ENCODE data around the gene SPEF1.

The SPEF1 gene

GRCh38 chr20:3749087-3749688 is 32.1 kb downstream of the SPEF1 start:
- Histone ChIP-seq H3K27me3 (ENCODE audit: control insufficient read depth, insufficient read depth, low read length) (peaks cover 54% of the 10 kb centered on the region), H3K36me3 (ENCODE audit: control insufficient read depth, insufficient read depth, low read length) (peaks cover 1% of the 10 kb centered on the region), H3K9me3 (ENCODE audit: control insufficient read depth, insufficient read depth, low read length) (no peaks in the 10 kb centered on the region), H3K4me3 (ENCODE audit: low read depth, low read length) (peak overlapping the region; percentile 39), H3K4me1 (ENCODE audit: control insufficient read depth, insufficient read depth, low read length) (peaks cover 5% of the 10 kb centered on the region), H3K9ac (ENCODE audit: low read depth, low read length) (no peak overlapping the region)

DNA sequence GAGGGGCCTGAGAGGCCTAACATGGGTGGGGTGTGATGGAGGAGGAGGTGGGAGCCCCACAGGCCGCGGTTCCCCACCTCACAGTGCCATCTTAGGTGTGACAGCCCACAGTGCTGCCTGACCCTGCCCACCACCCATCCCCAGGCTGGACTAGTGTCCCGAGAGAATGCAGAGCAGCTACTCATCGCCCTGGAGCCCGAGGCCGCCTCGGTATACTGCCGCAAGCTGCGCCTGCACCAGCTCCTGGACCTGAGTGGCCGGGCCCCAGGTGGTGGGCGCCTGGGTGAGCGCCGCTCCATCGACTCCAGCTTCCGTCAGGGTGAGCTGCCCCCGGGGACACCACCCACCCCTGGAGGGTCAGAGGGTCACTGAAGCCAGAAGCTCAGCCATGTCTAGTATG is 33.2 kb downstream of the SPEF1 start:
- Histone ChIP-seq H3K9me3 (ENCODE audit: control insufficient read depth, insufficient read depth, low read length) (no peaks in the 10 kb centered on the region), H3K4me1 (ENCODE audit: control insufficient read depth, insufficient read depth, low read length) (peaks cover 2% of the 10 kb centered on the region), H3K4me3 (ENCODE audit: low read depth, low read length) (no peak overlapping the region), H3K36me3 (ENCODE audit: control insufficient read depth, insufficient read depth, low read length) (no peaks in the 10 kb centered on the region), H3K27me3 (ENCODE audit: control insufficient read depth, insufficient read depth, low read length) (peaks cover 58% of the 10 kb centered on the region), H3K9ac (ENCODE audit: low read depth, low read length) (no peak overlapping the region)

- Histone ChIP-seq H3K9me3 (ENCODE audit: control insufficient read depth, insufficient read depth, low read length) (no peaks in the 10 kb centered on the region), H3K27me3 (ENCODE audit: control insufficient read depth, insufficient read depth, low read length) (peaks cover 58% of the 10 kb centered on the region), H3K9ac (ENCODE audit: low read depth, low read length) (no peak overlapping the region), H3K4me1 (ENCODE audit: control insufficient read depth, insufficient read depth, low read length) (peaks cover 1% of the 10 kb centered on the region), H3K36me3 (ENCODE audit: control insufficient read depth, insufficient read depth, low read length) (no peaks in the 10 kb centered on the region), H3K4me3 (ENCODE audit: low read depth, low read length) (no peak overlapping the region)
These were observed 33.8 kb downstream of the SPEF1 start for GRCh38 chr20:3747471-3747870.

GRCh38 chr20:3745686-3746173 is 35.5 kb downstream of the SPEF1 start:
- Histone ChIP-seq H3K9ac (ENCODE audit: low read depth, low read length) (peak overlapping the region; percentile 74), H3K27me3 (ENCODE audit: control insufficient read depth, insufficient read depth, low read length) (peaks cover 51% of the 10 kb centered on the region), H3K4me3 (ENCODE audit: low read depth, low read length) (peak overlapping the region; percentile 52), H3K9me3 (ENCODE audit: control insufficient read depth, insufficient read depth, low read length) (no peaks in the 10 kb centered on the region), H3K36me3 (ENCODE audit: control insufficient read depth, insufficient read depth, low read length) (no peaks in the 10 kb centered on the region), H3K4me1 (ENCODE audit: control insufficient read depth, insufficient read depth, low read length) (no peaks in the 10 kb centered on the region)

GRCh38 chr20:3744806-3745685 is 36.2 kb downstream of the SPEF1 start:
- Histone ChIP-seq H3K4me1 (ENCODE audit: control insufficient read depth, insufficient read depth, low read length) (no peaks in the 10 kb centered on the region), H3K4me3 (ENCODE audit: low read depth, low read length) (peak overlapping the region; percentile 75), H3K9me3 (ENCODE audit: control insufficient read depth, insufficient read depth, low read length) (no peaks in the 10 kb centered on the region), H3K36me3 (ENCODE audit: control insufficient read depth, insufficient read depth, low read length) (no peaks in the 10 kb centered on the region), H3K27me3 (ENCODE audit: control insufficient read depth, insufficient read depth, low read length) (peaks cover 44% of the 10 kb centered on the region), H3K9ac (ENCODE audit: low read depth, low read length) (peak overlapping the region; percentile 74)

DNA sequence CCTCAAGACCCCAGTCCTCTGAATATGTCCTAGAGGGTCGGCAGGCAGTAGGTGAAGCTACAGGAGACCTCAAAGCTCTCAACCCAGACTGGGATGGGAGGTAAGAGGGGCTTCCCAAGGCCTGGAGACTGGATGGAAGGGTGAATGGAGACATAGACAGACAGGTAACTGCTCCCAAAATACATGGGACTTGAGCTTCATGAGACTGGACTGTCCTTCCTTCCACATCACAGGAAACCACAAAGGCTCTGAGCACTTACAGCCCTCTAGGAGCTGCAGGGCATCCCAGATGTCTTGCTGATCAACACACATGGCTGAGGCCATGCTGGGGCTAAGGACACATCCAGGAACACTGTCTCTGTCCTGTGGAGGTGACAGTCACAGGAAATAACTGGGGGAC is 37.2 kb downstream of the SPEF1 start:
- Histone ChIP-seq H3K27me3 (ENCODE audit: control insufficient read depth, insufficient read depth, low read length) (peaks cover 39% of the 10 kb centered on the region), H3K9me3 (ENCODE audit: control insufficient read depth, insufficient read depth, low read length) (no peaks in the 10 kb centered on the region), H3K9ac (ENCODE audit: low read depth, low read length) (no peak overlapping the region), H3K4me1 (ENCODE audit: control insufficient read depth, insufficient read depth, low read length) (no peaks in the 10 kb centered on the region), H3K36me3 (ENCODE audit: control insufficient read depth, insufficient read depth, low read length) (no peaks in the 10 kb centered on the region), H3K4me3 (ENCODE audit: low read depth, low read length) (no peak overlapping the region)

GRCh38 chr20:3743251-3743650 is 38.0 kb downstream of the SPEF1 start:
- Histone ChIP-seq H3K4me1 (ENCODE audit: control insufficient read depth, insufficient read depth, low read length) (no peaks in the 10 kb centered on the region), H3K36me3 (ENCODE audit: control insufficient read depth, insufficient read depth, low read length) (no peaks in the 10 kb centered on the region), H3K9me3 (ENCODE audit: control insufficient read depth, insufficient read depth, low read length) (no peaks in the 10 kb centered on the region), H3K9ac (ENCODE audit: low read depth, low read length) (no peak overlapping the region), H3K27me3 (ENCODE audit: control insufficient read depth, insufficient read depth, low read length) (peaks cover 32% of the 10 kb centered on the region), H3K4me3 (ENCODE audit: low read depth, low read length) (no peak overlapping the region)

DNA sequence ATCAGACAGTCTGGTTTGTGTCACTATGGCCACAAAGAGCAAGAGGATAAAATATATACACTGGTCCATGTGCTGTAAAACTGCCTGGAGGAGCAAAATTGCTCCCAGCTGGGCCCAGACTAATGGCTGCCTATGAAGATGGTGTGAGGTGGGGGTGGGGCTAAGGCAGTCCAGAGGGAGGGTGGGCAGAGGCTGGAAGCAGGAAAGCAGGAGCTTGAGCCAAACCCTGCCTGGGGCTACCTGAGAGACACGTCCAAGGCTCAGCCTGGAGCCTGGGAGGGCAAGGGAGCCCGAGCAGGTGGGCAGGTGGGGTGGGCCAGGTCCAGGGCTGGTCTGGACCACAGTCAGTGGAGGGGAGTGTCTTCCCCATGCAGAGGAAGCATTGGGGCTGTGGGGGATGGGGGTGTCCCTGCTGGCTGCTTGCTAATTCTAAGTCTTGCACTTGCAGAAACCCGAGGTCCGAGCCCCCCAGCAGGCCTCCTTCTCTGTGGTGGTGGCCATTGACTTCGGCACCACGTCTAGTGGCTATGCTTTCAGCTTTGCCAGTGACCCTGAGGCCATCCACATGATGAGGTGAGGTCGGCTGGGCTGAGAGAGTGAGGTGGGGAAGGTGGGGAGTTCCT is 39.3 kb downstream of the SPEF1 start:
- Histone ChIP-seq H3K9me3 (ENCODE audit: control insufficient read depth, insufficient read depth, low read length) (no peaks in the 10 kb centered on the region), H3K36me3 (ENCODE audit: control insufficient read depth, insufficient read depth, low read length) (no peaks in the 10 kb centered on the region), H3K4me1 (ENCODE audit: control insufficient read depth, insufficient read depth, low read length) (no peaks in the 10 kb centered on the region), H3K9ac (ENCODE audit: low read depth, low read length) (no peak overlapping the region), H3K4me3 (ENCODE audit: low read depth, low read length) (no peak overlapping the region), H3K27me3 (ENCODE audit: control insufficient read depth, insufficient read depth, low read length) (peaks cover 20% of the 10 kb centered on the region)

DNA sequence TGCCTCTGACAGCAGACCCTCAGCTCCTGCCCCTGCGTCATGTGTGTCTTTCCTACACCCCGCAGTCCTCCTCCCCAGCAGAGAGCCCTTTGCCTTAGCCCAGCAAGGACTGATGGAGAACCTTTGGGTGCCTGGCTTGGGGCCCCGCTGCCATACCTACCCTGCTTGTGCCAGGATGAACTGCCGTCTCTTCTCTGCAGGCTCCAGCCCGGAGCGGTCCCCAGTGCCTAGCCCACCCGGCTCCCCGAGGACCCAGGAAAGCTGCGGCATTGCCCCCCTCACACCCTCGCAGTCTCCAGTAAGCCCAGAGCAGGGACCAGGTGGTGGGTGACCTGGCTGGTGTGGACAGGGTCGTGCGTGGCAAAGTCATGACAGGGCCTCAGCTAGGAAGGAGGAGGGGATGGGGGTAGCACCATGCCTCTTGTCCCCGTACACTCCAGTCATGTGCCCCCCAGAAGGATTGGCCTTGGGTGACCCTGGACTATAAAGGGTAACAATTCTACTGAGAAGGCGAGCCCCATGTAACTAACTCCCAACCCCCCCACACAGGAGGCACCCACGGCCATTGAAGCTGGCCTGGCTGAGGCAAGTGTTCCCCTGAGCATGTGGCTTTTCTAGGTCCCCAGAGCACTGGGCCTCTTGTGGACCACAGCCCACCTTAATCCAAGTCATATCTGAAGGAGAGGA is 40.5 kb downstream of the SPEF1 start:
- Histone ChIP-seq H3K36me3 (ENCODE audit: control insufficient read depth, insufficient read depth, low read length) (no peaks in the 10 kb centered on the region), H3K27me3 (ENCODE audit: control insufficient read depth, insufficient read depth, low read length) (peaks cover 12% of the 10 kb centered on the region), H3K9ac (ENCODE audit: low read depth, low read length) (no peak overlapping the region), H3K9me3 (ENCODE audit: control insufficient read depth, insufficient read depth, low read length) (no peaks in the 10 kb centered on the region), H3K4me1 (ENCODE audit: control insufficient read depth, insufficient read depth, low read length) (no peaks in the 10 kb centered on the region), H3K4me3 (ENCODE audit: low read depth, low read length) (no peak overlapping the region)

- Histone ChIP-seq H3K36me3 (ENCODE audit: control insufficient read depth, insufficient read depth, low read length) (no peaks in the 10 kb centered on the region), H3K9ac (ENCODE audit: low read depth, low read length) (no peak overlapping the region), H3K27me3 (ENCODE audit: control insufficient read depth, insufficient read depth, low read length) (peaks cover 10% of the 10 kb centered on the region), H3K4me1 (ENCODE audit: control insufficient read depth, insufficient read depth, low read length) (no peaks in the 10 kb centered on the region), H3K9me3 (ENCODE audit: control insufficient read depth, insufficient read depth, low read length) (no peaks in the 10 kb centered on the region), H3K4me3 (ENCODE audit: low read depth, low read length) (no peak overlapping the region)
These were observed 41.3 kb downstream of the SPEF1 start for GRCh38 chr20:3739926-3740451.
